A549 (cell line): ENCODE results near the gene ESR2.

Experiments used
- CEBPB ChIP-seq, 2 experiments: fragments of >200 bp in 1 of 2; sonication (Bioruptor Twin) in 1 of 2; formaldehyde crosslinking in 1 of 2; IDR thresholded peaks; 2 replicates each; pipeline ENCODE4 v1.6.1; 2012 to 2016
- TF ChIP-seq, protein P1 (sequence below): fragments of 200-600 bp; sonication (generic); IDR thresholded peaks from 2 replicates; pipeline ENCODE4 v1.6.1; 2016; ENCODE audit warnings: antibody characterized with exemption, mild to moderate bottlenecking, moderate library complexity
- TF ChIP-seq, protein P2 (sequence below): fragments of >200 bp; sonication (Bioruptor Twin); formaldehyde crosslinking; IDR thresholded peaks from 3 replicates; pipeline ENCODE4 v1.5.1; 2016

DNA sequence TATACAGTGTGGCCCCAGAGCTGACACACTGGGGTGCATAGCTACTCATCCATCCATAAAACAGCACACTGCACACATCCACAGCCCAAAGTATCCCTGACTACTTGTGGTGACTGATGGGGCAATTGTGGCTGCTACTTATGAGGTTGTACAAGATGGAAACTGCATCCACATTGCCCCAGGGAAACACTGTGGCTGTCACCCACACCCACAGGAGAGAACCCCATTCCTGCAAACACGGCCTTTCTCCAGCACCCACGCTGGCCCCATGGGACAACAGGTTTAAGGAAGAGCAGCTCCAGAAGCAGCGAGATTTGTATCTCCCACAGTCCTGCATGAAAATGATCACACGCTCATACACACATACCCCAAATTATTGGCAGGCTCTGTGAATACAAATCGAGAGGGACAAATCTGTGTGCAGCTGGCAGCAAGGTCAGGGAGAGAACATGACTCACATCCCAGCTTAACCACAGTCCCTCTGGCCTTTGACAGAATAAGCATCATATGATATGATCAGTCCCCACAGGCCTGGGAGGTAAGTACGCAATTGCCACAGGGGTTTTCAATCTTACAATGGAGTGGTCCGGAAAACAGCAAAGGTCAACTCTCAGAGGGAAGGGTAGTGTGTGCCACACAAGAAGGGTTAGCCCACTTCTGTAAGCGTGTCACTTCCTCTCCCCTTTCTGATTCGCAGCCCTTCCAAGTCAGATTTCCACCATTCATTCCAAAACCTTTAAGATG is 61.9 kb downstream of the ESR2 start:
- TF ChIP-seq, protein P1, sequence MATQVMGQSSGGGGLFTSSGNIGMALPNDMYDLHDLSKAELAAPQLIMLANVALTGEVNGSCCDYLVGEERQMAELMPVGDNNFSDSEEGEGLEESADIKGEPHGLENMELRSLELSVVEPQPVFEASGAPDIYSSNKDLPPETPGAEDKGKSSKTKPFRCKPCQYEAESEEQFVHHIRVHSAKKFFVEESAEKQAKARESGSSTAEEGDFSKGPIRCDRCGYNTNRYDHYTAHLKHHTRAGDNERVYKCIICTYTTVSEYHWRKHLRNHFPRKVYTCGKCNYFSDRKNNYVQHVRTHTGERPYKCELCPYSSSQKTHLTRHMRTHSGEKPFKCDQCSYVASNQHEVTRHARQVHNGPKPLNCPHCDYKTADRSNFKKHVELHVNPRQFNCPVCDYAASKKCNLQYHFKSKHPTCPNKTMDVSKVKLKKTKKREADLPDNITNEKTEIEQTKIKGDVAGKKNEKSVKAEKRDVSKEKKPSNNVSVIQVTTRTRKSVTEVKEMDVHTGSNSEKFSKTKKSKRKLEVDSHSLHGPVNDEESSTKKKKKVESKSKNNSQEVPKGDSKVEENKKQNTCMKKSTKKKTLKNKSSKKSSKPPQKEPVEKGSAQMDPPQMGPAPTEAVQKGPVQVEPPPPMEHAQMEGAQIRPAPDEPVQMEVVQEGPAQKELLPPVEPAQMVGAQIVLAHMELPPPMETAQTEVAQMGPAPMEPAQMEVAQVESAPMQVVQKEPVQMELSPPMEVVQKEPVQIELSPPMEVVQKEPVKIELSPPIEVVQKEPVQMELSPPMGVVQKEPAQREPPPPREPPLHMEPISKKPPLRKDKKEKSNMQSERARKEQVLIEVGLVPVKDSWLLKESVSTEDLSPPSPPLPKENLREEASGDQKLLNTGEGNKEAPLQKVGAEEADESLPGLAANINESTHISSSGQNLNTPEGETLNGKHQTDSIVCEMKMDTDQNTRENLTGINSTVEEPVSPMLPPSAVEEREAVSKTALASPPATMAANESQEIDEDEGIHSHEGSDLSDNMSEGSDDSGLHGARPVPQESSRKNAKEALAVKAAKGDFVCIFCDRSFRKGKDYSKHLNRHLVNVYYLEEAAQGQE, result no peak
- TF ChIP-seq CEBPB (IDR thresholded peaks at IDR 0.05), result no peak
- TF ChIP-seq, protein P2, sequence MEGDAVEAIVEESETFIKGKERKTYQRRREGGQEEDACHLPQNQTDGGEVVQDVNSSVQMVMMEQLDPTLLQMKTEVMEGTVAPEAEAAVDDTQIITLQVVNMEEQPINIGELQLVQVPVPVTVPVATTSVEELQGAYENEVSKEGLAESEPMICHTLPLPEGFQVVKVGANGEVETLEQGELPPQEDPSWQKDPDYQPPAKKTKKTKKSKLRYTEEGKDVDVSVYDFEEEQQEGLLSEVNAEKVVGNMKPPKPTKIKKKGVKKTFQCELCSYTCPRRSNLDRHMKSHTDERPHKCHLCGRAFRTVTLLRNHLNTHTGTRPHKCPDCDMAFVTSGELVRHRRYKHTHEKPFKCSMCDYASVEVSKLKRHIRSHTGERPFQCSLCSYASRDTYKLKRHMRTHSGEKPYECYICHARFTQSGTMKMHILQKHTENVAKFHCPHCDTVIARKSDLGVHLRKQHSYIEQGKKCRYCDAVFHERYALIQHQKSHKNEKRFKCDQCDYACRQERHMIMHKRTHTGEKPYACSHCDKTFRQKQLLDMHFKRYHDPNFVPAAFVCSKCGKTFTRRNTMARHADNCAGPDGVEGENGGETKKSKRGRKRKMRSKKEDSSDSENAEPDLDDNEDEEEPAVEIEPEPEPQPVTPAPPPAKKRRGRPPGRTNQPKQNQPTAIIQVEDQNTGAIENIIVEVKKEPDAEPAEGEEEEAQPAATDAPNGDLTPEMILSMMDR, result no peak
